GM18861 (cell line): ENCODE measurements around the gene SYNE3.
A peak's percentile ranks its signal among the peaks of the same experiment; 100 is the strongest.

Source experiments
- ATAC-seq: cut with Tn5 transposase; IDR thresholded peaks from one replicate; pipeline ENCODE4 v1.9.1; 2021; ENCODE audit not compliant: unreplicated experiment

Gene SYNE3

GRCh38 chr14:95540236-95540855 is 23.9 kb upstream of the SYNE3 start:
- ATAC-seq = no peak

GRCh38 chr14:95538801-95539509 is 22.5 kb upstream of the SYNE3 start:
- ATAC-seq = no peak

- ATAC-seq = no peak
Observed at GRCh38 chr14:95537298-95538089, 21.0 kb upstream of the SYNE3 start.

- ATAC-seq = no peak
Observed at GRCh38 chr14:95536671-95537070, 20.2 kb upstream of the SYNE3 start.

GRCh38 chr14:95536036-95536593 is 19.7 kb upstream of the SYNE3 start:
- ATAC-seq = no peak

- no peak for ATAC-seq
Observed at GRCh38 chr14:95535226-95536021, 19.0 kb upstream of the SYNE3 start.

- peak; percentile 91 for ATAC-seq
Observed at GRCh38 chr14:95534299-95535225, 18.1 kb upstream of the SYNE3 start, which contains the start of gene GLRX5. GLRX5 (plus strand) TSS chr14:95535050; CDS start chr14:95535090, 40 bp downstream.

- no peak for ATAC-seq
Observed at GRCh38 chr14:95533822-95534221, 17.4 kb upstream of the SYNE3 start.

GRCh38 chr14:95533391-95533821 is 17.0 kb upstream of the SYNE3 start:
- ATAC-seq = no peak

GRCh38 chr14:95531969-95532368 is 15.5 kb upstream of the SYNE3 start:
- ATAC-seq = no peak

- no peak for ATAC-seq
Observed at GRCh38 chr14:95531473-95531872, 15.0 kb upstream of the SYNE3 start.

- ATAC-seq = no peak
Observed at GRCh38 chr14:95530473-95531276, 14.2 kb upstream of the SYNE3 start.

- ATAC-seq = no peak
Observed at GRCh38 chr14:95529216-95529615, 12.8 kb upstream of the SYNE3 start.

GRCh38 chr14:95527387-95528002 is 11.0 kb upstream of the SYNE3 start:
- no peak for ATAC-seq

- no peak for ATAC-seq
Observed at GRCh38 chr14:95526483-95527386, 10.3 kb upstream of the SYNE3 start.

- no peak for ATAC-seq
Observed at GRCh38 chr14:95525999-95526398, 9.5 kb upstream of the SYNE3 start.
